ENCODE data around the gene MAGEF1. TPM values are rescaled to one million over a fixed set of nuclear protein-coding genes. Genes with fewer than 3 reads are reported as not detected.

The MAGEF1 gene
- total and polyA plus RNA-seq, 9 of the 15 experiments (the other 6 are each of a cell fraction or from before 2014, with no cell fraction given), result 1.5 to 39.1 (median 19.8) TPM

- TF ChIP-seq NFIC (IDR thresholded peaks at IDR 0.05), result 0 out of 2 replicates have a peak, but pooled peaks have one; percentile 35
- no peak for TF ChIP-seq ZNF655 (CRISPR knock-in tag; IDR thresholded peaks at IDR 0.05)
- TF ChIP-seq EZH2 (IDR thresholded peaks at IDR 0.05; ENCODE audit: borderline replicate concordance, low read depth, low read length), result no peak
- TF ChIP-seq BCL6 (CRISPR knock-in tag; IDR thresholded peaks at IDR 0.05), result no peak
- TF ChIP-seq ZNF444 (CRISPR knock-in tag; IDR thresholded peaks at IDR 0.05), result no peak
- no peak for TF ChIP-seq POU5F1 (IDR thresholded peaks at IDR 0.05; ENCODE audit: borderline replicate concordance, low read depth, low read length, partially characterized antibody)
- TF ChIP-seq PHF20 (IDR thresholded peaks at IDR 0.05; ENCODE audit: partially characterized antibody), result peak; percentile 78
- no peak for TF ChIP-seq ZNF224 (CRISPR knock-in tag; IDR thresholded peaks at IDR 0.05)
- TF ChIP-seq HOXB6 (CRISPR knock-in tag; IDR thresholded peaks at IDR 0.05; ENCODE audit: borderline replicate concordance), result no peak
- TF ChIP-seq ZFP91 (CRISPR knock-in tag; IDR thresholded peaks at IDR 0.05), result no peak
- peak; percentile 23; the same call in 1 of the 2 replicates for TF ChIP-seq BRD4 (IDR thresholded peaks at IDR 0.05)
- peak; percentile 65 for TF ChIP-seq TFAP4 (CRISPR knock-in tag; IDR thresholded peaks at IDR 0.05; ENCODE audit: borderline replicate concordance)
- TF ChIP-seq EP300 (IDR thresholded peaks at IDR 0.05; ENCODE audit: low read length), result no peak
- TF ChIP-seq CBX1 (IDR thresholded peaks at IDR 0.05; ENCODE audit: low read depth), result peak; percentile 80; the same call in 1 of the 2 replicates
- TF ChIP-seq ZNF146 (CRISPR knock-in tag; IDR thresholded peaks at IDR 0.05; ENCODE audit: unreplicated experiment), result no peak
Observed at GRCh38 chr3:184711493-184712247, at the start of gene MAGEF1 (continued).
